Right lobe of liver (tissue), 6 donors: ENCODE results near the gene BAHCC1. TPM values are rescaled to one million over a fixed set of nuclear protein-coding genes. Genes with fewer than 3 reads are reported as not detected.

Experiments
- ATAC-seq, 4 donors: fragments of 200-7000 bp; cut with Tn5 transposase; one replicate each; pipeline ENCODE4 v1.9.1; 2020; ENCODE audit warnings: mild to moderate bottlenecking in 4 of 4, moderate library complexity in 4 of 4
- DNase-seq, 3 donors: peaks; one replicate each; pipeline ENCODE4 v3.0.0-alpha.2; 2020
- H3K27ac ChIP-seq, 3 donors: fragments of 200-600 bp; one replicate each; pipeline ENCODE4 v1.8.0; 2022
- H3K27me3 ChIP-seq, 2 donors: fragments of 200-600 bp; one replicate each; pipeline ENCODE4 v1.8.0; 2022
- H3K36me3 ChIP-seq, 4 donors: fragments of 200-600 bp; sonication (generic) in 1 of 4; one replicate each; pipeline versions ENCODE4 v1.5.1 to v1.8.0; 2017 to 2022; ENCODE audit warnings: control low read depth in 1 of 4
- H3K4me1 ChIP-seq, 4 donors: fragments of 200-600 bp; sonication (generic) in 1 of 4; one replicate each; pipeline versions ENCODE4 v1.5.1 to v1.8.0; 2017 to 2022; ENCODE audit warnings: control low read depth in 1 of 4
- H3K4me3 ChIP-seq, 3 donors: fragments of 200-600 bp; one replicate each; pipeline ENCODE4 v1.8.0; 2022
- H3K9me3 ChIP-seq, 4 donors: fragments of 200-600 bp; sonication (generic) in 1 of 4; one replicate each; pipeline versions ENCODE4 v1.5.1 to v1.8.0; 2017 to 2022; ENCODE audit warnings: control low read depth in 1 of 4
- CTCF ChIP-seq, 4 donors: fragments of 200-600 bp in 3 of 4; fragments of 450-650 bp in 1 of 4; IDR thresholded peaks; one replicate each; pipeline versions ENCODE4 v1.5.1 to v1.8.0; 2016 to 2022; ENCODE audit warnings: antibody characterized with exemption in 4 of 4, mild to moderate bottlenecking in 2 of 4
- POLR2A ChIP-seq: fragments of 450-650 bp; IDR thresholded peaks from one replicate; pipeline ENCODE4 v1.6.1; 2017; ENCODE audit warnings: antibody characterized with exemption, mild to moderate bottlenecking
- WGBS: methylation state at CpG from one replicate; pipeline ENCODE4 v1.1.6; 2018; ENCODE audit warnings: low coverage, low lambda C conversion rate; ENCODE audit not compliant: insufficient coverage; ENCODE audit errors: missing lambda C conversion rate; 5-methylcytosine and 5-hydroxymethylcytosine counted together
- intact Hi-C, 2 donors: fragments of 100-400 bp; cut with DNase I; formaldehyde crosslinking; loops; one replicate each; pipeline versions ENCODE4 v1.11.2 to v1.14.1; 2022
- total RNA-seq, 6 experiments: library from RNA; depleted of rRNA in 2 of 6; stranded (reverse); fragments of >200 nt in 2 of 6; fragmentation: NEBNext Ultra II Directional in 3 of 6; extraction: Animal tissue kit (Norgen Biotek cat#: 25700) in 3 of 6; gene quantifications; one replicate each; pipeline versions ENCODE4 v1.1.0 to v1.2.4, GENCODE V29; 2016 to 2023
- donor health status: DM: no; HTN: yes; CAD: no.
- donor health status: DM: no; HTN: no; CAD: no.
- donor health status: DM: no; HTN: no; CAD: no.
- donor health status: DM: no; HTN: yes; CAD: no.
- donor health status: DM: no; HTN: yes; CAD: no.

BAHCC1 gene
- total RNA-seq, 6 experiments from 2014 or later, result 2.5 to 6.4 (median 4.9) TPM

- peaks cover 0 to 33% (median 19%) of the 10 kb centered on the region in 4 donors for H3K4me1 ChIP-seq
- 13% methylated on average over 3 of the region's 30 CpGs for WGBS
- ATAC-seq (no peak), DNase-seq (no peak)
- no peaks in the 10 kb centered on the region for H3K9me3 ChIP-seq
- no peak overlapping the region for H3K4me3 ChIP-seq
- intact Hi-C loops, result no loop called here
- no peak for TF ChIP-seq POLR2A
- TF ChIP-seq CTCF (IDR thresholded peaks at IDR 0.05), result no peak
- no peaks in the 10 kb centered on the region for H3K27me3 ChIP-seq
- H3K27ac ChIP-seq, result no peak overlapping the region
- H3K36me3 ChIP-seq, result no peaks in the 10 kb centered on the region
Observed at GRCh38 chr17:81429821-81430551, 34.7 kb downstream of the BAHCC1 start.

GRCh38 chr17:81431545-81432482 is 36.6 kb downstream of the BAHCC1 start:
- H3K4me3 ChIP-seq, result no peak overlapping the region
- no peaks in the 10 kb centered on the region for H3K27me3 ChIP-seq
- 60% methylated on average over 7 of the region's 25 CpGs for WGBS
- peaks cover 0 to 33% (median 19%) of the 10 kb centered on the region in 4 donors for H3K4me1 ChIP-seq
- DNase-seq (peak; percentile 70 to 80 (median 72)), ATAC-seq (peak; percentile 18 to 57 (median 44))
- intact Hi-C loops, result no loop called here
- H3K27ac ChIP-seq, result no peak overlapping the region
- no peaks in the 10 kb centered on the region for H3K36me3 ChIP-seq
- H3K9me3 ChIP-seq, result no peaks in the 10 kb centered on the region
- no peak for TF ChIP-seq POLR2A
- no peak for TF ChIP-seq CTCF (IDR thresholded peaks at IDR 0.05)

- ATAC-seq (peak; percentile 14 to 73 (median 45)), DNase-seq (peak; percentile 64 to 88 (median 78))
- Histone ChIP-seq H3K27me3 (no peaks in the 10 kb centered on the region), H3K27ac (no peak overlapping the region), H3K36me3 (no peaks in the 10 kb centered on the region), H3K4me3 (no peak overlapping the region), H3K4me1 (peaks cover 0 to 26% (median 15%) of the 10 kb centered on the region in 4 donors), H3K9me3 (no peaks in the 10 kb centered on the region)
- TF ChIP-seq CTCF (IDR thresholded peaks at IDR 0.05) (no peak), POLR2A (no peak)
- 17% methylated on average over 1 of the region's 10 CpGs for WGBS
- intact Hi-C loops, result no loop called here
Observed at GRCh38 chr17:81432941-81433340, 37.7 kb downstream of the BAHCC1 start.

GRCh38 chr17:81433656-81434055 is 38.4 kb downstream of the BAHCC1 start:
- intact Hi-C loops, result no loop called here
- no peak for DNase-seq
- H3K4me1 ChIP-seq, result peaks cover 0 to 19% (median 11%) of the 10 kb centered on the region in 4 donors
- ATAC-seq, result no peak
- 80% methylated on average over 1 of the region's 24 CpGs for WGBS
- no peak overlapping the region for H3K27ac ChIP-seq
- TF ChIP-seq POLR2A (no peak), CTCF (IDR thresholded peaks at IDR 0.05) (no peak)
- no peaks in the 10 kb centered on the region for H3K27me3 ChIP-seq
- H3K36me3 ChIP-seq, result no peaks in the 10 kb centered on the region
- H3K9me3 ChIP-seq, result no peaks in the 10 kb centered on the region
- H3K4me3 ChIP-seq, result no peak overlapping the region
